ENCODE measurements around the gene PRKCB. TPM values are rescaled to one million over a fixed set of nuclear protein-coding genes. Genes with fewer than 3 reads are reported as not detected.

Gene PRKCB
- total and polyA plus RNA-seq, 2 of the 8 experiments (the other 6 are each of a cell fraction or from before 2014, with no cell fraction given), result 7.1 to 12.1 TPM

DNA sequence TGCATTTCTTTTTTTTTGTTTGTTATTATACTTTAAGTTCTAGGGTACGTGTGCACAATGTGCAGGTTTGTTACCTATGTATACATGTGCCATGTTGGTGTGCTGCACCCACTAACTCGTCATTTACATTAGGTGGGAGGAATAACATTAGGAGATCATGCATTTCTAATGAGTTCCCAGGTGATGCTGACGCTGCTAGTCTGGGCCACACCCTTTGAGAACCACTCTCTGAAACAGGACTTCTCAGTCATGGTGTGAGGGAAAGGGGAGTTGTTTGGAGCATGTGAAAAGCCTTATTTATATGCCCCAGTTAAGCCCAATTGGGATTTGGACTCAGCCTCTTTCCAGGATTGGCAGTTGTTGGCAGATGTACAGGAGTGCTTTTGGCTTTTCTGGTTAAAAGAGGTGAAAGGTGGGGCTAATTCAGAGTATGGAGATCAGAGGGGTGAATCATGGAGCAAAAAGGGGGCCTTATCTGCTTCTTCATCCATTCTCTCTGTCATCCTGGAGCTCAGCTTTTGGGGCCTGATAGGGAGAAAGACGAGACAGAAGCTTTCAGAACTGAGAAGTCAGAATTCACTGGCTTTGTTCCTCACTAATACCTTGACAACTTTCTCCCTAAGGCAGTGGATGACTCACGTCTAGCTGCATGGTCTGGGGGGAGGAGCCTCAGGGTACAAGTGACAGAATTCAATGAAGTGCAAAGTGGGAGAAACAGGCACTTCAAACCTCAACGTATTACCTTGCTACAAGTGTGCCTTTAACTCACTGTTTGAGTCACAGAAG is 240.3 kb downstream of the PRKCB start:
- H3K4ac ChIP-seq (replicated peaks; ENCODE audit: insufficient read length, low read depth, low read length), result no peak overlapping the region
- H3K36me3 ChIP-seq (ENCODE audit: control insufficient read depth in 2 of 4, insufficient read depth in 4 of 4, low read length in 3 of 4), result no peaks in the 10 kb centered on the region
- no peak overlapping the region for H3K56ac ChIP-seq (replicated peaks; ENCODE audit: insufficient read length, low read depth, low read length)
- no peak overlapping the region for H4K8ac ChIP-seq (ENCODE audit: extremely low read depth, insufficient read depth, low read length)
- H3K27ac ChIP-seq (ENCODE audit: low read depth, low read length), result no peak overlapping the region
- no peaks in the 10 kb centered on the region for H3K79me1 ChIP-seq (ENCODE audit: low read depth, low read length)
- peak overlapping the region; percentile 4; the same call in 1 of the 2 replicates for H2BK12ac ChIP-seq (ENCODE audit: low read depth, low read length)
- H4K20me1 ChIP-seq (replicated peaks in 1 of 2; ENCODE audit: control insufficient read depth in 1 of 2, insufficient read depth in 2 of 2, low read length in 2 of 2), result no peaks in the 10 kb centered on the region
- ChIA-PET POLR2A (ENCODE audit: partially characterized antibody) (interaction anchor here (0.6 kb wide), 1 partner anchor 50 kb away, joined by 4 read pairs; no protein-coding TSS in a partner anchor), CTCF (ENCODE audit: partially characterized antibody) (interaction anchor here (0.9 to 10.7 kb wide), 3 partner anchors 8 to 179 kb away, joined by 3 to 124 read pairs (median 4); partner anchors contain the start of gene CACNG3)
- no peak overlapping the region for H2BK20ac ChIP-seq (ENCODE audit: low read length)
- no peak overlapping the region for H2AFZ ChIP-seq (ENCODE audit: low read length)
- no peak overlapping the region for H3K4me2 ChIP-seq (ENCODE audit: insufficient read depth in 1 of 2, low read depth in 2 of 2, low read length in 2 of 2)
- peaks cover 5% of the 10 kb centered on the region; the same call in 1 of the 2 replicates for H3K23me2 ChIP-seq (ENCODE audit: low read depth, low read length)
- H3K23ac ChIP-seq (ENCODE audit: insufficient read length), result no peak overlapping the region
- H2BK120ac ChIP-seq (replicated peaks; ENCODE audit: low read depth, low read length), result no peak overlapping the region
- no peaks in the 10 kb centered on the region for H3K79me2 ChIP-seq (ENCODE audit: control insufficient read depth in 1 of 2, insufficient read depth in 2 of 2, low read length in 2 of 2)
- H3K14ac ChIP-seq (ENCODE audit: insufficient read length), result no peak overlapping the region
- no peak overlapping the region for H2BK15ac ChIP-seq (ENCODE audit: low read length)
- 62% methylated on average over 6 of the region's 6 CpGs; no CpG with 5 or more reads in 1 of the 2 experiments for WGBS, 2 experiments (ENCODE audit: extremely low coverage in 1 of 2, insufficient coverage in 1 of 2, insufficient read length in 1 of 2, insufficient replicate concordance in 2 of 2, low coverage in 1 of 2, low lambda C conversion rate in 2 of 2, missing lambda C conversion rate in 1 of 2)
- H4K5ac ChIP-seq (ENCODE audit: insufficient read length, low read depth, low read length), result no peak overlapping the region
- H3K9ac ChIP-seq (replicated peaks in 1 of 4; ENCODE audit: extremely low read depth in 1 of 4, low read depth in 3 of 4, low read length in 3 of 4), result no peak overlapping the region
- H3K27me3 ChIP-seq (replicated peaks in 1 of 4; ENCODE audit: control insufficient read depth in 3 of 4, extremely low read depth in 1 of 4, insufficient read depth in 3 of 4, low read length in 3 of 4), result no peaks in the 10 kb centered on the region
- H3K4me3 ChIP-seq (ENCODE audit: extremely low read depth in 1 of 4, insufficient read depth in 2 of 4, low read depth in 3 of 4, low read length in 4 of 4), result no peak overlapping the region
- no peaks in the 10 kb centered on the region for H3K9me3 ChIP-seq (ENCODE audit: insufficient read depth in 2 of 2, low read depth in 1 of 2, low read length in 1 of 2)
- DNase-seq (ENCODE audit: low read depth in 1 of 2, low spot score in 2 of 2) (no peak), FAIRE-seq (peak; percentile 50)
- H3K18ac ChIP-seq (ENCODE audit: extremely low read depth, low read length), result no peak overlapping the region; the same call in 1 of the 2 replicates
- peaks cover 0 to 6% (median 4%) of the 10 kb centered on the region in 4 experiments; a peak in 4 of 7 replicates for H3K4me1 ChIP-seq (replicated peaks in 1 of 4; ENCODE audit: control insufficient read depth in 3 of 4, insufficient read depth in 4 of 4, low read length in 3 of 4)
- no peak overlapping the region for H2AK5ac ChIP-seq (ENCODE audit: low read depth, low read length)
- H2BK5ac ChIP-seq (ENCODE audit: low read depth, low read length), result no peak overlapping the region
- H4K91ac ChIP-seq (replicated peaks; ENCODE audit: insufficient read length, low read length), result no peak overlapping the region
- no peak for TF ChIP-seq RBBP5 (IDR thresholded peaks at IDR 0.05; ENCODE audit: borderline replicate concordance, low read depth, low read length)
- no peak for TF ChIP-seq HDAC2 (IDR thresholded peaks at IDR 0.05; ENCODE audit: borderline replicate concordance in 1 of 2, low read depth in 2 of 2, low read length in 2 of 2)
- TF ChIP-seq EP300 (IDR thresholded peaks at IDR 0.05; ENCODE audit: borderline replicate concordance in 1 of 2, low read depth in 2 of 2, low read length in 2 of 2), result no peak
- no peak for TF ChIP-seq GABPA (IDR thresholded peaks at IDR 0.05; ENCODE audit: borderline replicate concordance, insufficient read depth, low read length)
- TF ChIP-seq CREB1 (IDR thresholded peaks at IDR 0.05), result no peak
- TF ChIP-seq CTBP2 (IDR thresholded peaks at IDR 0.05; ENCODE audit: borderline replicate concordance, insufficient read depth, insufficient read length, low read length), result no peak
- no peak for TF ChIP-seq MAFK (IDR thresholded peaks at IDR 0.05; ENCODE audit: low read depth, low read length)
- TF ChIP-seq TCF12 (IDR thresholded peaks at IDR 0.05; ENCODE audit: low read depth, low read length), result no peak
- TF ChIP-seq TBP (IDR thresholded peaks at IDR 0.05; ENCODE audit: low read depth, low read length), result no peak
- no peak for TF ChIP-seq JUN (IDR thresholded peaks at IDR 0.05; ENCODE audit: low read depth, low read length)
- no peak for TF ChIP-seq TEAD4 (IDR thresholded peaks at IDR 0.05; ENCODE audit: low read depth, low read length)
